GM19452 (cell line): ENCODE results near the gene CHCHD6.

Experiments used
- ATAC-seq: cut with Tn5 transposase; IDR thresholded peaks from one replicate; pipeline ENCODE4 v1.9.1; 2021; ENCODE audit not compliant: unreplicated experiment

Gene CHCHD6

GRCh38 chr3:126936853-126937425, 232.9 kb downstream of the CHCHD6 start:
- no peak for ATAC-seq

GRCh38 chr3:126937533-126937932, 233.5 kb downstream of the CHCHD6 start:
- no peak for ATAC-seq

- ATAC-seq = no peak
Measured at GRCh38 chr3:126937973-126938372, 233.9 kb downstream of the CHCHD6 start.

- no peak for ATAC-seq
Measured at GRCh38 chr3:126938520-126939337, 234.7 kb downstream of the CHCHD6 start.

- ATAC-seq = no peak
Measured at GRCh38 chr3:126939338-126939718, 235.3 kb downstream of the CHCHD6 start.

- ATAC-seq = no peak
Measured at GRCh38 chr3:126939733-126940132, 235.7 kb downstream of the CHCHD6 start.

GRCh38 chr3:126941721-126942270, 237.8 kb downstream of the CHCHD6 start:
- ATAC-seq = no peak

GRCh38 chr3:126944089-126944965, 240.3 kb downstream of the CHCHD6 start:
- ATAC-seq = no peak

- ATAC-seq = no peak
Measured at GRCh38 chr3:126945171-126945721, 241.2 kb downstream of the CHCHD6 start.

GRCh38 chr3:126945891-126946290, 241.9 kb downstream of the CHCHD6 start:
- ATAC-seq = no peak

- no peak for ATAC-seq
Measured at GRCh38 chr3:126946405-126946804, 242.4 kb downstream of the CHCHD6 start.

GRCh38 chr3:126947429-126947828, 243.4 kb downstream of the CHCHD6 start:
- no peak for ATAC-seq

- no peak for ATAC-seq
Measured at GRCh38 chr3:126948980-126949535, 245.0 kb downstream of the CHCHD6 start.

GRCh38 chr3:126951561-126951960, 247.5 kb downstream of the CHCHD6 start:
- ATAC-seq = no peak

- ATAC-seq = no peak
Measured at GRCh38 chr3:126952261-126952982, 248.4 kb downstream of the CHCHD6 start.

GRCh38 chr3:126952983-126953660, 249.1 kb downstream of the CHCHD6 start:
- no peak for ATAC-seq

- ATAC-seq = peak; percentile 72
Measured at GRCh38 chr3:126954141-126954842, 250.3 kb downstream of the CHCHD6 start.

- peak; percentile 80 for ATAC-seq
Measured at GRCh38 chr3:126955004-126955790, 251.2 kb downstream of the CHCHD6 start.
